ENCODE measurements around the gene ALDH3B1.

Gene ALDH3B1

GRCh38 chr11:68027667-68028066 is 17.5 kb downstream of the ALDH3B1 start:
- H3K27ac ChIP-seq (ENCODE audit: low read depth, low read length) = peak overlapping the region; percentile 44
- H3K9ac ChIP-seq (ENCODE audit: low read depth, low read length) = no peak overlapping the region
- H3K4me1 ChIP-seq (ENCODE audit: control insufficient read depth, insufficient read depth, low read length) = no peaks in the 10 kb centered on the region; the same call in 1 of the 2 replicates
- H3K27me3 ChIP-seq (ENCODE audit: control insufficient read depth, insufficient read depth, low read length) = no peaks in the 10 kb centered on the region
- no peaks in the 10 kb centered on the region for H3K9me3 ChIP-seq (ENCODE audit: control insufficient read depth, insufficient read depth, low read length)
- H3K36me3 ChIP-seq (ENCODE audit: control insufficient read depth, insufficient read depth, low read length) = peaks cover 9% of the 10 kb centered on the region
- no peak overlapping the region for H3K4me3 ChIP-seq (ENCODE audit: low read depth, low read length)

- Histone ChIP-seq H3K9ac (ENCODE audit: low read depth, low read length) (no peak overlapping the region), H3K4me3 (ENCODE audit: low read depth, low read length) (peak overlapping the region; percentile 99; the same call in 1 of the 2 replicates), H3K4me1 (ENCODE audit: control insufficient read depth, insufficient read depth, low read length) (no peaks in the 10 kb centered on the region; the same call in 1 of the 2 replicates), H3K9me3 (ENCODE audit: control insufficient read depth, insufficient read depth, low read length) (no peaks in the 10 kb centered on the region), H3K27ac (ENCODE audit: low read depth, low read length) (peak overlapping the region; percentile 32), H3K36me3 (ENCODE audit: control insufficient read depth, insufficient read depth, low read length) (peaks cover 22% of the 10 kb centered on the region), H3K27me3 (ENCODE audit: control insufficient read depth, insufficient read depth, low read length) (no peaks in the 10 kb centered on the region)
These were observed 18.8 kb downstream of the ALDH3B1 start for GRCh38 chr11:68028802-68029545.

- no peaks in the 10 kb centered on the region; the same call in 1 of the 2 replicates for H3K4me1 ChIP-seq (ENCODE audit: control insufficient read depth, insufficient read depth, low read length)
- H3K9ac ChIP-seq (ENCODE audit: low read depth, low read length) = peak within 1 kb of the TSS; percentile 89
- peaks cover 31% of the 10 kb centered on the region for H3K36me3 ChIP-seq (ENCODE audit: control insufficient read depth, insufficient read depth, low read length)
- H3K27ac ChIP-seq (ENCODE audit: low read depth, low read length) = peak within 1 kb of the TSS; percentile 86
- H3K4me3 ChIP-seq (ENCODE audit: low read depth, low read length) = peak within 1 kb of the TSS; percentile 99
- H3K27me3 ChIP-seq (ENCODE audit: control insufficient read depth, insufficient read depth, low read length) = no peaks in the 10 kb centered on the region
- no peaks in the 10 kb centered on the region for H3K9me3 ChIP-seq (ENCODE audit: control insufficient read depth, insufficient read depth, low read length)
These were observed 20.4 kb downstream of the ALDH3B1 start, which contains the start of gene NDUFS8 for GRCh38 chr11:68030318-68031143. NDUFS8 (plus strand) TSS chr11:68030681; CDS start chr11:68032152, 1,471 bp downstream.

- H3K4me3 ChIP-seq (ENCODE audit: low read depth, low read length) = peak overlapping the region; percentile 99
- H3K9ac ChIP-seq (ENCODE audit: low read depth, low read length) = peak overlapping the region; percentile 89
- H3K36me3 ChIP-seq (ENCODE audit: control insufficient read depth, insufficient read depth, low read length) = peaks cover 31% of the 10 kb centered on the region
- peak overlapping the region; percentile 86 for H3K27ac ChIP-seq (ENCODE audit: low read depth, low read length)
- H3K27me3 ChIP-seq (ENCODE audit: control insufficient read depth, insufficient read depth, low read length) = no peaks in the 10 kb centered on the region
- no peaks in the 10 kb centered on the region; the same call in 1 of the 2 replicates for H3K4me1 ChIP-seq (ENCODE audit: control insufficient read depth, insufficient read depth, low read length)
- H3K9me3 ChIP-seq (ENCODE audit: control insufficient read depth, insufficient read depth, low read length) = no peaks in the 10 kb centered on the region
These were observed 21.0 kb downstream of the ALDH3B1 start for GRCh38 chr11:68031144-68031464.

- H3K27ac ChIP-seq (ENCODE audit: low read depth, low read length) = no peak overlapping the region
- no peaks in the 10 kb centered on the region for H3K27me3 ChIP-seq (ENCODE audit: control insufficient read depth, insufficient read depth, low read length)
- H3K36me3 ChIP-seq (ENCODE audit: control insufficient read depth, insufficient read depth, low read length) = peaks cover 31% of the 10 kb centered on the region
- no peak overlapping the region for H3K4me3 ChIP-seq (ENCODE audit: low read depth, low read length)
- H3K9ac ChIP-seq (ENCODE audit: low read depth, low read length) = no peak overlapping the region
- no peaks in the 10 kb centered on the region; the same call in 1 of the 2 replicates for H3K4me1 ChIP-seq (ENCODE audit: control insufficient read depth, insufficient read depth, low read length)
- no peaks in the 10 kb centered on the region for H3K9me3 ChIP-seq (ENCODE audit: control insufficient read depth, insufficient read depth, low read length)
These were observed 21.9 kb downstream of the ALDH3B1 start for GRCh38 chr11:68032003-68032402.

GRCh38 chr11:68032997-68033707 is 23.0 kb downstream of the ALDH3B1 start:
- no peak overlapping the region for H3K9ac ChIP-seq (ENCODE audit: low read depth, low read length)
- H3K27me3 ChIP-seq (ENCODE audit: control insufficient read depth, insufficient read depth, low read length) = no peaks in the 10 kb centered on the region
- H3K4me3 ChIP-seq (ENCODE audit: low read depth, low read length) = no peak overlapping the region
- no peak overlapping the region for H3K27ac ChIP-seq (ENCODE audit: low read depth, low read length)
- no peaks in the 10 kb centered on the region for H3K9me3 ChIP-seq (ENCODE audit: control insufficient read depth, insufficient read depth, low read length)
- H3K36me3 ChIP-seq (ENCODE audit: control insufficient read depth, insufficient read depth, low read length) = peaks cover 31% of the 10 kb centered on the region
- peaks cover 5% of the 10 kb centered on the region; the same call in 1 of the 2 replicates for H3K4me1 ChIP-seq (ENCODE audit: control insufficient read depth, insufficient read depth, low read length)

GRCh38 chr11:68033708-68034045 is 23.6 kb downstream of the ALDH3B1 start:
- Histone ChIP-seq H3K27ac (ENCODE audit: low read depth, low read length) (no peak overlapping the region), H3K4me3 (ENCODE audit: low read depth, low read length) (no peak overlapping the region), H3K9me3 (ENCODE audit: control insufficient read depth, insufficient read depth, low read length) (no peaks in the 10 kb centered on the region), H3K36me3 (ENCODE audit: control insufficient read depth, insufficient read depth, low read length) (peaks cover 31% of the 10 kb centered on the region), H3K9ac (ENCODE audit: low read depth, low read length) (no peak overlapping the region), H3K4me1 (ENCODE audit: control insufficient read depth, insufficient read depth, low read length) (peaks cover 10% of the 10 kb centered on the region; the same call in 1 of the 2 replicates), H3K27me3 (ENCODE audit: control insufficient read depth, insufficient read depth, low read length) (no peaks in the 10 kb centered on the region)

GRCh38 chr11:68035266-68035876 is 25.2 kb downstream of the ALDH3B1 start:
- no peaks in the 10 kb centered on the region for H3K9me3 ChIP-seq (ENCODE audit: control insufficient read depth, insufficient read depth, low read length)

GRCh38 chr11:68036141-68036716 is 26.1 kb downstream of the ALDH3B1 start:
- Histone ChIP-seq H3K27me3 (ENCODE audit: control insufficient read depth, insufficient read depth, low read length) (no peaks in the 10 kb centered on the region), H3K4me1 (ENCODE audit: control insufficient read depth, insufficient read depth, low read length) (peaks cover 17% of the 10 kb centered on the region; the same call in 1 of the 2 replicates), H3K9me3 (ENCODE audit: control insufficient read depth, insufficient read depth, low read length) (no peaks in the 10 kb centered on the region), H3K27ac (ENCODE audit: low read depth, low read length) (no peak overlapping the region), H3K36me3 (ENCODE audit: control insufficient read depth, insufficient read depth, low read length) (peaks cover 31% of the 10 kb centered on the region), H3K9ac (ENCODE audit: low read depth, low read length) (no peak overlapping the region), H3K4me3 (ENCODE audit: low read depth, low read length) (no peak overlapping the region)

More at GRCh38 chr11:68035266-68035876, 25.2 kb downstream of the ALDH3B1 start:
- no peak overlapping the region for H3K27ac ChIP-seq (ENCODE audit: low read depth, low read length)
- no peak overlapping the region for H3K9ac ChIP-seq (ENCODE audit: low read depth, low read length)
- no peak overlapping the region for H3K4me3 ChIP-seq (ENCODE audit: low read depth, low read length)
- H3K27me3 ChIP-seq (ENCODE audit: control insufficient read depth, insufficient read depth, low read length) = no peaks in the 10 kb centered on the region
- H3K4me1 ChIP-seq (ENCODE audit: control insufficient read depth, insufficient read depth, low read length) = peaks cover 17% of the 10 kb centered on the region; the same call in 1 of the 2 replicates
- H3K36me3 ChIP-seq (ENCODE audit: control insufficient read depth, insufficient read depth, low read length) = peaks cover 31% of the 10 kb centered on the region

- H3K27ac ChIP-seq (ENCODE audit: low read depth, low read length) = no peak overlapping the region
- no peak overlapping the region for H3K4me3 ChIP-seq (ENCODE audit: low read depth, low read length)
These were observed 26.7 kb downstream of the ALDH3B1 start for GRCh38 chr11:68036717-68037239.

More at GRCh38 chr11:68036717-68037239, 26.7 kb downstream of the ALDH3B1 start:
- no peaks in the 10 kb centered on the region for H3K27me3 ChIP-seq (ENCODE audit: control insufficient read depth, insufficient read depth, low read length)
- peaks cover 31% of the 10 kb centered on the region for H3K36me3 ChIP-seq (ENCODE audit: control insufficient read depth, insufficient read depth, low read length)
- no peaks in the 10 kb centered on the region for H3K9me3 ChIP-seq (ENCODE audit: control insufficient read depth, insufficient read depth, low read length)
- H3K4me1 ChIP-seq (ENCODE audit: control insufficient read depth, insufficient read depth, low read length) = peaks cover 17% of the 10 kb centered on the region; the same call in 1 of the 2 replicates
- H3K9ac ChIP-seq (ENCODE audit: low read depth, low read length) = no peak overlapping the region
